HG02798 (cell line): ENCODE measurements around the gene MORF4L1.
"Not testable (repeated sequence)": the region's sequence is repeated elsewhere in the genome, so short reads cannot be mapped to it uniquely, and the experiment has no call there.

Experiments used
- ATAC-seq: cut with Tn5 transposase; IDR thresholded peaks from one replicate; pipeline ENCODE4 v1.9.1; 2021; ENCODE audit warnings: mild to moderate bottlenecking; ENCODE audit not compliant: unreplicated experiment, poor library complexity

MORF4L1 gene

DNA sequence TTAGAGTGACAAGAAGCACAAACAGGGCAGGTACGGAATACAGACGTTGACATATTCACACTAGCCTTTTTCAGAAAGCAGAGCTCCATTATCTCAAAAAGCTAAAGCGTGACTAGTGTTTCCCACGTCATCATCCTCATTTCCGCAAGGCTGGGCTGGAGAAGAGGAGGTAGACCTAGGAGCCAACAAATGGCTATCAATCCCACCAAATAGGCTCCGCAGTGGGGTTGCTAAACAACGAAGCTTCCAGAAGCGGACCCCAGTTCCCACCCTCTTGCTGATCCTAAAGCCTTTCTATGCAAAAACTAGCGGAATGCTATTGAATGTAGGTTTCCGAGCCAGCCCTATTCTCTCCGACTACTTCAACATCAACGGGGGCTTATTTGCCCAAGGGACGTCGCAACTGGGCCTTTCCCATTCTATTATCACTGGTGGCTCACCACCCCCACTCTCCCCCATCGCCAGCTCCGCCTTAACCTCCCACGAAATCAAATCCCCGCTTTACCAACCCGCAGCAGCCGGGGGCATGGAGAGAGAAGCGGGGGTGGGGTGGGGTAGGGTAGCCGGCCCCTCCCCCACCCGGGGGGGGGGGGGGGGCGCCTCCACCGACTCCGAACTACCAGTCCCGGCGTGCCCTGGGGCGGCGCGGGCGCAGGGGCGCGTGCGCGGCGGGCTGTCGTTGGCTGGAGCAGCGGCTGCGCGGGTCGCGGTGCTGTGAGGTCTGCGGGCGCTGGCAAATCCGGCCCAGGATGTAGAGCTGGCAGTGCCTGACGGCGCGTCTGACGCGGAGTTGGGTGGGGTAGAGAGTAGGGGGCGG lies at the start of gene MORF4L1:
Gene MORF4L1 (plus strand): TSS at position 736 of the 817 bp plus-strand sequence. CDS start 128 bp downstream, outside the sequence.
- ATAC-seq = peak; percentile 88

- no peak for ATAC-seq
These were observed 43.8 kb upstream of the MORF4L1 start for GRCh38 chr15:78828920-78829319.

DNA sequence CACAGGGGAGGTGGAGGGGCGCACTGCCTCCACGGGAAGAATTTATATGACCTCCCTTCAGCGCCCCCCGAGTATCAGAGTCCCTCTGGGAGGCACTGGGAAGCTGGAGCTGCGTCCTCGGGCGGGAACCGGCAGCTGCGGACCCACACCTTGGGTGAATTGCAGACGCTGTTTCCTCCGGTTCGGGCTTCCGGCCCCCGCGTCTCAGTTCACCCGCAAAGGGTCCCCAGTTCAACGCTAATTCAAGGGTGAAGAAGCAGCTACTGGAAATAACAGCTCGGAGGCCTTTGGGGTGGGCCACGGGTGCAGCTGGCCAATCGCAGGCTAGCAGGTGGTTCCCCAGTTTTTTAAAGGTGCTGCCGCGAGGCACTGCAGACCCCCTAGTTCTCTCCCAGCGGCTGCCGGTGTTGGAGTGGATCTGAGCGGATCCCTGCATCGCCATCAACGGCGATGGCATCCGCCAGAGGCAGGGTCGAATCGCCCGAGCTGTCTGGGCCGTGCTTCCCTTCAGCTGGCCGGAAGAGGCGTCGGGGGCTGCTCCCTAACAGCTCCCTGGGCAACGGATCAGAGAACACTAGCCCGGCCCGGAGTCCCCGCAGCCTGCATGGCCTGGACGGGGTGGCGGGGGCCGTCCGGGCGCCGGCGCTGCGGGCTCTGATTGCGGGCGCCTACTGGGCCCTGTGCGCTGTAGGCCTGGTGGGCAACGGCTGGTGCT lies 42.0 kb upstream of the MORF4L1 start:
- ATAC-seq = no peak

DNA sequence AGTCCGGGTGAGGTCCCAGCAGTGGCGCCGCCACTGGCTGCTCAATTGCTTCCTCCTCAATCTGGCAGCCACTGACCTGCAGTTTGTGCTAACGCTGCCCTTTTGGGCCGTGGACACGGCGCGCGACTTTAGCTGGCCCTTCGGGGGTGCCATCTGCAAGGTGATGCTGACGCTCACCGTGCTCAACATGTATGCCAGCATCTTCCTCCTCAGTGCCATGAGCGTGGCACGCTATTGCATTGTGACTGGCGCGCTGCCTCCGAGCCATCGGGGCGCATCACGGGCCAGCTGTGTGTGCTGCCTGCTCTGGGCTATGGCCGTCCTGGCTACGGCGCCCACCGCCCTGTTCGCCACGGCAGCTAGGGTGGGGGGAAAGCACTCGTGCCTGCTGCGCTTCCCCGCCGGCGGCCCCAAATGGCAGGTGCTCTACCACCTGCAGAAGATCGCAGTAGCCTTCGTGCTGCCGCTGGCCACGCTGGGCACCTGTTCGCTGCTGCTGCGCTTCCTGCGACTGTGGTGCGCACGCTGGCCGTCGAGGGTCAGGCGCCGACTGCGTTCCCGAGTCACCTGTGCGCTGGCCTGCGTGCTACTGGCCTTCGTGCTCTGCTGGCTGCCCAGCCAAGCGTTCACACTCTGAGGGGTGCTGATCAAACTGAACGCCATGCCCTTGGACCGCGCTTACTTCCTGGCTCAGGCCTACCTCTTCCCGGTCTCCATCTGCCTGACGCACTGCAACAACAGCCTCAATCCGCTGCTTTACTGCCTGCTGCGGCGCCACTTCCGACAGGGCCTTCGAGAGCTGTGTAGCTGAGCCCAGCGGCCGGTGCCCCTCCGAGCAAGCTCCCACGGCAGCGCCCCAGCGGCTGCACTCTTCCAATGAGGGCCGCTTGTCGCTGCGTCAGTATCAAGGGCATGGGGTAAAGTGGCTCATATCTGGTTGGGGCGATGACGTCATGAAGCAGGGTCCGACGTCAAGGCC lies 41.2 kb upstream of the MORF4L1 start:
- ATAC-seq = no peak

GRCh38 chr15:78836333-78836732 lies 36.4 kb upstream of the MORF4L1 start:
- no peak for ATAC-seq

- no peak for ATAC-seq
These were observed 35.6 kb upstream of the MORF4L1 start for GRCh38 chr15:78837131-78837530.

- no peak for ATAC-seq
These were observed 35.1 kb upstream of the MORF4L1 start for GRCh38 chr15:78837543-78837942.

DNA sequence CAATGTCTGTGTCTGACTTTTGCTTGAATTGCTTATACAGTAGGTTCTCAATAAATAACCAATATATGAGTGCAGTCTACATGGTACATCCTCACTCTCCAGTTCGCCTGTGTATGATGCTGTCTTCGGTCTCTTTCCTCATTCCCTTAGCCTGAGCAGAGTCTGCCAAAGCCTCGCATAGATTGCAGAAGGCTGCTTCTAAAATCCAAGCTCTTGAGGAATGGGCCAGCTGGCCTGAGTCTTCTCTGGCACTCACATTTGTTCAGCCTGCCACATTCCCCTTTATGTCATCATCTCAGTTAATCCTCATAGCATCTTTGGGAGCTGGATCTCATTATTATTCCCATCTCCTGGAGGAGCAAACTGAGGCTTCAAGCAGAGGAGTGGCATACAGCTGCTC lies 34.2 kb upstream of the MORF4L1 start:
- no peak for ATAC-seq

DNA sequence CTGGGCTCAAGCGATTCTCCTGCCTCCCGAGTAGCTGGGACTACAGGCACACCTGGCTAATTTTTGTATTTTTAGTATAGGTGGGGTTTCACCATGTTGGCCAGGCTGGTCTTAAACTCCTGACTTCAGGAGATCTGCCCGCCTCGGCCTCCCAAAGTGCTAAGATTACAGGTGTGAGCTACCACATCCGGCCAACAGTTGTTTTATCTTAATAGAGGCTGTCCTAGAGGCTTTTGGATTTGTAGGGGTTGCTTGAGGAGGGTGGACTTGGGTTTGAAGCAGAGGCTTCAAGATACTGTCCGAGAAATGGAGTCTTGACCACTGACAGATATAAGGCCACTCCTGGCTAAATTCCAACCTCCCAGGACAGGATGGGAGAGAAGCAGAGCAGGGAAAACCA lies 33.5 kb upstream of the MORF4L1 start:
- ATAC-seq = not testable (repeated sequence)

DNA sequence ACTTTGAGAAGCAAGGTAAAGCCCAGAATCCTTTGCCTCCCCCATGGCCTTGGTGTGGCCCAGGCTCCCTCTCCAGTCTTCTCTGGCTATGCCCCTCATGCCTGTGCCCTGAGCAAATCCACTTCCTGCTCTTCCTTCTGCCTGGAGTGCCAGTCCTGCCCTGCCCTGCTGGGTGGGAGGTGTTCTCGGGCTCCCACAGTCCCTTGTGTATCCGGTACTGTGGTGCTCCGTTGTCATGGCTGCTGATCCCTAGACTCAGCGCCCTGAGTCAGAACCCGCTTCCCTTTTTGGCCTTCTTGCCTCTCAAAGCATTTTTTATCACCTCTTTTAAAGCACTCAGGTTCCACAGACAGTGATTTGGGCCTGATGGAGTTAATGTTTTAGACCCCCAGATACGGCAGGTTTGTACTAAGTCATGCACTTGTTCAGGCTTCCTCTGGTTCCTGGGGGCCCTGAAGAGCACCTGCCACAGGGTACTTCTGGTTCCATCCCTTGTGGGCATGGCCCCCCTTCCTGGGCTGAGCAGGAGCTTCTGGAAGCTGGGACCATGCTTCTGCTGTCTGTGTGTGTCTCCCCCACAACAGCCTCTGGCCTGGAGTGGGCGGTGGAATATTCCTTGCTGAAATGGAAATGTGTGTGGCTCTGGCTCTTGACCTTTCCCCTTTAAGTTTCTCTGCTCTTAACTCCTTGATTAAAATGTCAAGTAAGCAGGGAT lies 31.9 kb upstream of the MORF4L1 start:
- ATAC-seq = no peak

GRCh38 chr15:78841376-78841706 lies 31.3 kb upstream of the MORF4L1 start:
- ATAC-seq = no peak

GRCh38 chr15:78841891-78842290 lies 30.8 kb upstream of the MORF4L1 start:
- ATAC-seq = no peak

GRCh38 chr15:78842519-78842918 lies 30.2 kb upstream of the MORF4L1 start:
- ATAC-seq = peak; percentile 71

DNA sequence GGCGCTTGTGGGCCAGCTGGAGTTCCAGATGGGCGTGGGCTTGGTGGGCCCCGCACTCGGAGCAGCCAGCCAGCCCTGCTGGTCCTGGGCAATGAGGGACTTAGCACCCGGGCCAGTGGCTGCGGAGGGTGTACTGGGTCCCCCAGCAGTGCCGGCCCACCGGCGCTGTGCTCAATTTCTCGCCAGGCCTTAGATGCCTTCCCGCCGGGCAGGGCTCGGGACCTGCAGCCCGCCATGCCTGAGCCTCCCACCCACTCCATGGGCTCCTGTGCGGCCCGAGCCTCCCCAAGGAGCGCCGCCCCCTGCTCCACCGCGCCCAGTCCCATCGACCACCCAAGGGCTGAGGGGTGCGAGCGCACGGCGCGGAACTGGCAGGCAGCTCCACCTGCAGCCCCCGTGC lies 25.8 kb upstream of the MORF4L1 start:
- not testable (repeated sequence) for ATAC-seq

- ATAC-seq = not testable (repeated sequence)
These were observed 25.2 kb upstream of the MORF4L1 start for GRCh38 chr15:78847387-78847906.

DNA sequence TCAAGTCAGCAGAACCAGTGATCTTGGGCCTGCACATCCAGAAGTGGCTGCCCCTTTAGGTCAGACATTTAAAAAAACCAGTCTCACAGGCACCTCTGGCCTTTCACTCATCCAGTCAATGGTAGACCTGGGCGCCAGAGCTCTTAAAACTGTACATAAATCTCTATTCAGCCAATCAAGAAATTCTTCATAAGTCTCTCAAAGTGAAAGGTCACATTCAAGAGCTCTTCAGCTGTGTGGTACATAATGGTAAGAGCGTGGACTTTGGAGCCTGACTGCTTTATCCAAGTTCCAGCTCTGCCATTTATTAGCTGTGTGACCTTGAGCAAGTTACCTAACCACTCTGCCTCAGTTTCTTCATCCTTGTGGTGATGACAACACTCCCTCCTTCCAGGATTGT lies 22.3 kb upstream of the MORF4L1 start:
- ATAC-seq = no peak

GRCh38 chr15:78850941-78851755 lies 21.5 kb upstream of the MORF4L1 start:
- ATAC-seq = no peak

GRCh38 chr15:78853500-78853899 lies 19.2 kb upstream of the MORF4L1 start:
- ATAC-seq = no peak

GRCh38 chr15:78854833-78855372 lies 17.8 kb upstream of the MORF4L1 start:
- no peak for ATAC-seq
